ENCODE results near the gene SLC6A12. TPM values are rescaled to one million over a fixed set of nuclear protein-coding genes. Genes with fewer than 3 reads are reported as not detected.

The SLC6A12 gene
- total RNA-seq, 1 donor from 2014 or later = not detected

DNA sequence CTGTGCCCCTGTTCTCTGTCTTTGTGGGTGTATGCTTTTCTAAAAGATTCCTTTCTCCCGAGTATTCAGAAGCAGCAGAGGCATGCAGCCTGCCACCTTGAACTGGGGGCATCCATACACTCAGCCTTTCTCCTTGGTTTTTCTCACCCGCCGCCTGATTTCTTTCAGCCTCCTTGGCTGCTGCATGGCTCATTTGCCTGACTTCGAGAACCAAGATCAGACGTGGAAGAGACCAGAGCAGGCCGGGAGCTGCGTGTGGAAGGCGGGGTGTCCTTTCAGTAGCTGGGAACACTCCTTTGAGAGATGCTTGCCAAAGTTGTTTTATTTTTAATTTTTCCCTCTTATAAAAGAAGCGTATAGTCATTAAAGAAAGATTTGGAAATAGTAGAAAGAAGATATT lies 53.1 kb downstream of the SLC6A12 start:
- H3K4me3 ChIP-seq = no peak overlapping the region
- no peaks in the 10 kb centered on the region for H3K27me3 ChIP-seq
- intact Hi-C loops (cut with DNase I) = no loop called here
- no peaks in the 10 kb centered on the region for H3K36me3 ChIP-seq
- H3K4me1 ChIP-seq = no peaks in the 10 kb centered on the region
- no peak overlapping the region for H3K27ac ChIP-seq
- DNase-seq (ENCODE audit: extremely low spot score in 2 of 2) = no peak
- no peaks in the 10 kb centered on the region for H3K9me3 ChIP-seq
- TF ChIP-seq POLR2A (IDR thresholded peaks at IDR 0.05) = no peak
- TF ChIP-seq POLR2AphosphoS5 (IDR thresholded peaks at IDR 0.05; ENCODE audit: insufficient read depth in 1 of 2, low read depth in 1 of 2) = no peak
- TF ChIP-seq, protein P1, sequence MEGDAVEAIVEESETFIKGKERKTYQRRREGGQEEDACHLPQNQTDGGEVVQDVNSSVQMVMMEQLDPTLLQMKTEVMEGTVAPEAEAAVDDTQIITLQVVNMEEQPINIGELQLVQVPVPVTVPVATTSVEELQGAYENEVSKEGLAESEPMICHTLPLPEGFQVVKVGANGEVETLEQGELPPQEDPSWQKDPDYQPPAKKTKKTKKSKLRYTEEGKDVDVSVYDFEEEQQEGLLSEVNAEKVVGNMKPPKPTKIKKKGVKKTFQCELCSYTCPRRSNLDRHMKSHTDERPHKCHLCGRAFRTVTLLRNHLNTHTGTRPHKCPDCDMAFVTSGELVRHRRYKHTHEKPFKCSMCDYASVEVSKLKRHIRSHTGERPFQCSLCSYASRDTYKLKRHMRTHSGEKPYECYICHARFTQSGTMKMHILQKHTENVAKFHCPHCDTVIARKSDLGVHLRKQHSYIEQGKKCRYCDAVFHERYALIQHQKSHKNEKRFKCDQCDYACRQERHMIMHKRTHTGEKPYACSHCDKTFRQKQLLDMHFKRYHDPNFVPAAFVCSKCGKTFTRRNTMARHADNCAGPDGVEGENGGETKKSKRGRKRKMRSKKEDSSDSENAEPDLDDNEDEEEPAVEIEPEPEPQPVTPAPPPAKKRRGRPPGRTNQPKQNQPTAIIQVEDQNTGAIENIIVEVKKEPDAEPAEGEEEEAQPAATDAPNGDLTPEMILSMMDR (IDR thresholded peaks at IDR 0.05) = no peak

DNA sequence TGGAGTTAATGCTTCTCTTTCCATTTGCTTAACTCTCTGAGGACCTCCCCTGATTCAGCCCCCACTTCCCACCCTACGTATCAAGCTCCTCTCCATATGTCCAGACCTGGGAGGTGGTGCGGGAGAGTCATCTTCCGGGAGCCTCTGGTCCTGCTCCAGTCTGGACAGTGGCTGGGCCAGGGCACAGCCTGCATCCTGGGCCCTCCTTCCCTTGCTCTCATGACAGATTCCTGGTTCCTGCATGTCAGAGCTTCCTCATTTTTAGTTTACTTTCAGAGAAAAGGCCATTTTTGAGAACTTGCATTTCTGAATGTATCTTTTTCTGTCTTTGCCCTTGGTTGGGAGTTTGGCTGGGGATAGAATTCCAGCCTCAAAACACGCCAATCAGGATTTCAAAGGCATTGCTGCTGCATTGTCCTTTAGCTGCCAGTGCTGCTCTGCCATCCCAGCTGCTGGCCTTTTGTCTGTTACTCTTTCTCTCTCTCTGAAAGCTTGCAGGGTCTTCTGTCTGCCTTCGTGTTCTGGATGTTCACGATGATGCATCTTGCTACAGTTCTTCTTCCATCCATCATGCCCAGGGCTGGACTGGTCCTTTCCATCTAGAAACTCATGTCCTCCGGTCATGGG lies 54.7 kb downstream of the SLC6A12 start:
- Histone ChIP-seq H3K4me1 (no peaks in the 10 kb centered on the region), H3K36me3 (no peaks in the 10 kb centered on the region), H3K9me3 (no peaks in the 10 kb centered on the region), H3K27ac (no peak overlapping the region), H3K4me3 (no peak overlapping the region), H3K27me3 (no peaks in the 10 kb centered on the region)
- intact Hi-C loops (cut with DNase I) = no loop called here
- no peak for DNase-seq (ENCODE audit: extremely low spot score in 2 of 2)
- TF ChIP-seq POLR2AphosphoS5 (IDR thresholded peaks at IDR 0.05; ENCODE audit: insufficient read depth in 1 of 2, low read depth in 1 of 2) (no peak), POLR2A (IDR thresholded peaks at IDR 0.05) (no peak)
- TF ChIP-seq, protein P1 (IDR thresholded peaks at IDR 0.05) = no peak

DNA sequence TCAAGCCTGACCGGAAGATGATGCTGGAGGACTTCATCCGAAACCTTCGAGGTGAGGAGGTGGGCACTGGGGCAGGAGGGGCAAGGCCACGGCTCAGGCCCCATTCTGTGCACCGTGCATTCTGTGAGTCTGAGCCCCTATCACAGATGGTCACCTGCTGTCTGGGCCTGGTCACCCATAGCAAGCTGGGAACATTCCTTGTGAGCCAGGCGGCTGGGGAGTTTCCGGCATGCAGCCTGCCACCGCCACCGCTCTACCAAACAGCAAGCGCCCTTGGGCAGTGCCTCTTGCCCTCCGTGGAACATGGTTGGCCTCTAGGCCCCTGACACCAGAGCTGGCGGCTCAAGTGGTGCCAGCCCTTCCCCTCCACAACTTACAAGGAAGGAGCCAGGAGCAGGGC lies 56.3 kb downstream of the SLC6A12 start:
- Histone ChIP-seq H3K36me3 (no peaks in the 10 kb centered on the region), H3K9me3 (no peaks in the 10 kb centered on the region), H3K4me3 (no peak overlapping the region), H3K4me1 (no peaks in the 10 kb centered on the region), H3K27ac (no peak overlapping the region), H3K27me3 (no peaks in the 10 kb centered on the region)
- intact Hi-C loops (cut with DNase I) = no loop called here
- DNase-seq (ENCODE audit: extremely low spot score in 2 of 2) = no peak
- TF ChIP-seq POLR2A (IDR thresholded peaks at IDR 0.05) (no peak), POLR2AphosphoS5 (IDR thresholded peaks at IDR 0.05; ENCODE audit: insufficient read depth in 1 of 2, low read depth in 1 of 2) (no peak)

DNA sequence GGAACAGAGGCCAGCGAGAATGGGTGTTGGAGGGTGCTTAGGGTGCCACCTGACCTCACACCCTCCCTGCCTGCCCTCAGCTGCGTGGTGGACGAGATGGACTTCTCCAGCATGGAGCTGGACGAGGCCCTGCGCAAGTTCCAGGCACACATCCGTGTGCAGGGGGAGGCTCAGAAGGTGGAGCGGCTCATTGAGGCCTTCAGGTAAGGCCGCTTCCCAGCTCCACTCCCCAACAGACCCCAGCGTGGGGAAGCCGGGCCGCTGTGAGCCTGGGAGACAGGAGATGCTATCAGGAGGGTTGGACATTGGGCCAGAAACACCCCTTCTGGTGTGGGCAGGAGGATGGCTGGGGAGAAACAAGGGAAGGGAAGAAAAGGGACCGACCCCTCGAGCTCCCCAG lies 57.0 kb downstream of the SLC6A12 start:
- Histone ChIP-seq H3K36me3 (no peaks in the 10 kb centered on the region), H3K9me3 (no peaks in the 10 kb centered on the region), H3K27me3 (no peaks in the 10 kb centered on the region), H3K4me1 (no peaks in the 10 kb centered on the region), H3K27ac (no peak overlapping the region), H3K4me3 (no peak overlapping the region)
- intact Hi-C loops (cut with DNase I) = no loop called here
- TF ChIP-seq, protein P1 (IDR thresholded peaks at IDR 0.05) = no peak
- no peak for TF ChIP-seq POLR2A (IDR thresholded peaks at IDR 0.05)
- TF ChIP-seq POLR2AphosphoS5 (IDR thresholded peaks at IDR 0.05; ENCODE audit: insufficient read depth in 1 of 2, low read depth in 1 of 2) = no peak
- DNase-seq (ENCODE audit: extremely low spot score in 2 of 2) = no peak

DNA sequence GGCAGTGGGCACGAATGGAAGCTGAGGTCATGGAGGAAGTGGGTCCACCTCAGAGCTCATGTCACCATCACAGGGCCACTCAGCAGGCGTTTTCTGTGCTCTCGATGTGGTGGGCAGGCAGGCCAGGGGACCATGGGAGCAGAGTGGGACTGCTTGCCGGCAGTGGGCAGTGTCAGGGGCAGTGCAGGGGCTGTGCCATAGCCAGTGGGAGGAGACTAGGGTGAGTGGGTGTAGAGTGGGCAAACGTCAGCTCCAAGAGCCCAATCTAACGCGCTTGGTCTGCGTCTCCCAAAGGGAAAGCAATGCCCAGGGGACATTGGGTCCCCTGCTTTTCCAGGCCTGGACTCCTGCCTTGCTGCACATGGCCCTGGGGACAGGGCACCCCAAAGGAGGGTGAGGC lies 58.3 kb downstream of the SLC6A12 start:
- TF ChIP-seq POLR2A (IDR thresholded peaks at IDR 0.05) (no peak), POLR2AphosphoS5 (IDR thresholded peaks at IDR 0.05; ENCODE audit: insufficient read depth in 1 of 2, low read depth in 1 of 2) (no peak)
- TF ChIP-seq, protein P1 (IDR thresholded peaks at IDR 0.05) = no peak
- intact Hi-C loops (cut with DNase I) = no loop called here
- H3K4me3 ChIP-seq = no peak overlapping the region
- DNase-seq (ENCODE audit: extremely low spot score in 2 of 2) = no peak
- no peaks in the 10 kb centered on the region for H3K4me1 ChIP-seq
- no peak overlapping the region for H3K27ac ChIP-seq
- no peaks in the 10 kb centered on the region for H3K27me3 ChIP-seq
- H3K36me3 ChIP-seq = no peaks in the 10 kb centered on the region
- no peaks in the 10 kb centered on the region for H3K9me3 ChIP-seq

All from vagina (tissue), 2 donors.